K562 (cell line): ENCODE data around the gene ZDHHC14. TPM values are rescaled to one million over a fixed set of nuclear protein-coding genes. Genes with fewer than 3 reads are reported as not detected.

ENCODE experiments used
- ARHGAP35 ChIP-seq: fragments of 450-650 bp; IDR thresholded peaks from 2 replicates; pipeline ENCODE4 v1.6.1; 2018; ENCODE audit not compliant: partially characterized antibody
- BACH1 ChIP-seq: fragments of 200-800 bp; sonication (Bioruptor generic); IDR thresholded peaks from 2 replicates; pipeline ENCODE4 v1.6.1; 2016; ENCODE audit warnings: missing genetic modification characterization, missing compliant biosample characterization
- CBFB ChIP-seq: sonication (generic); formaldehyde crosslinking; IDR thresholded peaks from 2 replicates; pipeline ENCODE4 v1.4.0; 2020; ENCODE audit warnings: mild to moderate bottlenecking, missing genetic modification reagents
- ETV6 ChIP-seq, 3 experiments: fragments of 150-350 bp in 1 of 3; sonication (generic) in 1 of 3; formaldehyde crosslinking in 1 of 3; IDR thresholded peaks; 2 replicates each; pipeline versions ENCODE4 v1.6.1 to v1.8.0; 2014 to 2022; ENCODE audit warnings: borderline replicate concordance in 2 of 3, low read depth in 2 of 3, antibody characterized with exemption in 1 of 3, low read length in 1 of 3, mild to moderate bottlenecking in 1 of 3, missing genetic modification reagents in 1 of 3
- JUND ChIP-seq, 2 experiments: IDR thresholded peaks; 2 replicates in 1 of 2; 3 replicates in 1 of 2; pipeline ENCODE4 v1.6.1; 2011; ENCODE audit warnings: borderline replicate concordance in 2 of 2, low read depth in 2 of 2, low read length in 2 of 2, improper control_type of control experiment in 1 of 2, missing biosample characterization in 1 of 2, missing genetic modification characterization in 1 of 2, missing genetic modification reagents in 1 of 2
- NCOA4 ChIP-seq: fragments of 450-650 bp; IDR thresholded peaks from 2 replicates; pipeline ENCODE4 v1.6.1; 2018; ENCODE audit warnings: mild to moderate bottlenecking; ENCODE audit not compliant: partially characterized antibody
- PHF21A ChIP-seq: fragments of 450-650 bp; IDR thresholded peaks from 2 replicates; pipeline ENCODE4 v1.6.1; 2017; ENCODE audit warnings: low read depth, borderline replicate concordance
- PYGO2 ChIP-seq: fragments of 450-650 bp; IDR thresholded peaks from 2 replicates; pipeline ENCODE4 v1.6.1; 2016; ENCODE audit warnings: mild to moderate bottlenecking, missing genetic modification characterization, moderate library complexity, missing compliant biosample characterization
- RBM22 ChIP-seq: fragments of 200-400 bp; formaldehyde crosslinking; IDR thresholded peaks from 2 replicates; pipeline ENCODE4 v1.6.1; 2018; ENCODE audit warnings: low read length, low read depth; ENCODE audit not compliant: poor library complexity, severe bottlenecking
- RCOR1 ChIP-seq, 2 experiments: IDR thresholded peaks; 2 replicates each; pipeline ENCODE4 v1.6.1; 2012; ENCODE audit warnings: low read depth in 2 of 2, low read length in 2 of 2, borderline replicate concordance in 1 of 2, improper control_type of control experiment in 1 of 2
- SAFB2 ChIP-seq: fragments of 200-400 bp; formaldehyde crosslinking; IDR thresholded peaks from 2 replicates; pipeline ENCODE4 v1.6.1; 2018; ENCODE audit warnings: borderline replicate concordance, low read length, low read depth, moderate library complexity; ENCODE audit not compliant: severe bottlenecking
- SIRT6 ChIP-seq: IDR thresholded peaks from one replicate; pipeline ENCODE4 v1.6.1; 2012; ENCODE audit warnings: low read depth, mild to moderate bottlenecking, control low read depth, inconsistent platforms, low read length, moderate library complexity
- TBP ChIP-seq: optimal IDR thresholded peaks from 2 replicates; pipeline ENCODE3; 2011; ENCODE audit warnings: low read depth, low read length, improper control_type of control experiment
- XRCC5 ChIP-seq: fragments of 200-400 bp; formaldehyde crosslinking; IDR thresholded peaks from 2 replicates; pipeline ENCODE4 v1.6.1; 2017; ENCODE audit warnings: low read depth, mild to moderate bottlenecking, low read length
- ZNF444 ChIP-seq: fragments of 250-450 bp; sonication (Bioruptor Pico); IDR thresholded peaks from 2 replicates; pipeline ENCODE4 v1.4.0; 2020; ENCODE audit warnings: mild to moderate bottlenecking, moderate library complexity
- ZNF717 ChIP-seq: fragments of 250-450 bp; sonication (Bioruptor Pico); IDR thresholded peaks from 2 replicates; pipeline ENCODE4 v1.5.0; 2021
- polyA plus RNA-seq, 8 experiments: library from polyadenylated mRNA; depleted of rRNA in 4 of 8; stranded (reverse) in 5 of 8; unstranded in 3 of 8; fragments of >200 nt; fragmentation: Nextera tagmentation in 2 of 8; fragmentation: Illumina TruSeq in 1 of 8; extraction: Ambion mirVana in 2 of 8; extraction: Trizol in 1 of 8; gene quantifications; 2 replicates each; pipeline versions ENCODE4 v1.2.1 to v1.2.3, GENCODE V29; 2011 to 2014; ENCODE audit warnings: inconsistent platforms in 1 of 8, missing spikeins in 1 of 8
- total RNA-seq, 7 experiments: library from RNA; depleted of rRNA in 6 of 7; stranded (reverse); fragments of >200 nt in 6 of 7; fragmentation: Illumina TruSeq in 2 of 7; extraction: Trizol in 2 of 7; gene quantifications; 2 replicates each; pipeline versions ENCODE4 v1.2.1 to v1.2.3, GENCODE V29; 2011 to 2021; ENCODE audit warnings: low replicate concordance in 1 of 7
- TF ChIP-seq, protein P1 (sequence below): sonication (generic); IDR thresholded peaks from 2 replicates; pipeline ENCODE4 v1.6.1; 2016
- TF ChIP-seq, protein P2 (sequence below): sonication (generic); formaldehyde crosslinking; IDR thresholded peaks from 2 replicates; pipeline ENCODE4 v1.8.0; 2022; ENCODE audit warnings: missing genetic modification reagents, mild to moderate bottlenecking, moderate library complexity, borderline replicate concordance
- TF ChIP-seq, protein P3 (sequence below): fragments of 250-450 bp; sonication (Bioruptor Pico); IDR thresholded peaks from 2 replicates; pipeline ENCODE4 v1.8.0; 2021; ENCODE audit warnings: moderate library complexity, mild to moderate bottlenecking, inconsistent platforms
- TF ChIP-seq, protein P4 (sequence below): conservative IDR thresholded peaks from 2 replicates; pipeline ENCODE4 v1.6.1; 2011; ENCODE audit warnings: low read depth, mild to moderate bottlenecking, low read length; ENCODE audit not compliant: control insufficient read depth

Gene ZDHHC14
- total and polyA plus RNA-seq, 9 of the 15 experiments (the other 6 are each of a cell fraction or from before 2014, with no cell fraction given): 0.92 to 23.1 (median 13.8) TPM

DNA sequence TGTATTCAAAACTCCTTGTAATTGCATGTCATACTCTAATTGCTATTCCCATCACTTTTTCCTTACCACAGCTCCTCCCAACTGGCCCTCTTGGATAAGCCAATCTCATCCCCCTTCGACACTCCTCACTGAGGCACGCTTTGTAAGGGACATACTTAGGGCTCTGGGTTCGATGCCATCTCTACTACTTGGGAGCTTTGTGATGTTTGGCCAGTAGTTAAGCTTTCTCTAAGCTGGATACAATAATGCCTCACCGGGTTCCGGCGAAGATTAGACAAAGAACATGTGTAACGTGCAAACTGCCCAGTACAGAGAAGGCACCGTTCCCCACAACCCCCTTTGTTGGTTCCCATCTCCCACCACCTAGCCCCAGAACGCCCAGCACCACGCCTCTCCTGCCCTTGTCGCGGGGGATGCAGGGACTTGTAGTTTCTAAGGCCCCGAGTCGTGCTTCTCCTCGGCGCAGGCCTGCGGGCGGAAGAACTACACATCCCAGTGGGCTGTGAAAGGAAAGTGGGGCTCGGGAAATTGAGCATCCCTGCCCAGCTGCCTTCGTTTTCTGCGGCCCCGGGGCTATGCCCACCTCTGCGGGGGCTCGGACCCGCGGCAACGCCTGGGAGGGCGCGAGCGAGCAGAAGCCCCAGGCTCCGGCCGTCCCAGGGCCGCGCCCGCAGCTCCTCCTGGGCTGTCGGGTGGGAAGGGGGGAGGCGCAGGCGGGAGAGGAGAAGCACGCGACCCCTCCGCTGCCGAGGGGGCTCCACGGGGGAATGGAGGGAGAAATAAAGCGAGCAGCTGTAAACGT, 1.1 kb upstream of the ZDHHC14 start (continued):
- TF ChIP-seq, protein P1, sequence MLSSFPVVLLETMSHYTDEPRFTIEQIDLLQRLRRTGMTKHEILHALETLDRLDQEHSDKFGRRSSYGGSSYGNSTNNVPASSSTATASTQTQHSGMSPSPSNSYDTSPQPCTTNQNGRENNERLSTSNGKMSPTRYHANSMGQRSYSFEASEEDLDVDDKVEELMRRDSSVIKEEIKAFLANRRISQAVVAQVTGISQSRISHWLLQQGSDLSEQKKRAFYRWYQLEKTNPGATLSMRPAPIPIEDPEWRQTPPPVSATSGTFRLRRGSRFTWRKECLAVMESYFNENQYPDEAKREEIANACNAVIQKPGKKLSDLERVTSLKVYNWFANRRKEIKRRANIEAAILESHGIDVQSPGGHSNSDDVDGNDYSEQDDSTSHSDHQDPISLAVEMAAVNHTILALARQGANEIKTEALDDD: no peak
- TF ChIP-seq RCOR1 (IDR thresholded peaks at IDR 0.05; ENCODE audit: borderline replicate concordance in 1 of 2, low read depth in 2 of 2, low read length in 2 of 2) (peak in 1 of 2 experiments; percentile 73; a peak in 2 of 4 replicates), XRCC5 (no peak), ETV6 (IDR thresholded peaks at IDR 0.05; ENCODE audit: borderline replicate concordance in 1 of 2, low read depth in 2 of 2, low read length in 1 of 2) (no peak), ETV6 (CRISPR knock-in tag; IDR thresholded peaks at IDR 0.05; ENCODE audit: borderline replicate concordance) (no peak), SAFB2 (no peak), JUND (IDR thresholded peaks at IDR 0.05; ENCODE audit: borderline replicate concordance, low read depth, low read length) (no peak), JUND (tag; IDR thresholded peaks at IDR 0.05; ENCODE audit: borderline replicate concordance, low read depth, low read length) (no peak), ZNF717 (CRISPR knock-in tag) (no peak), BACH1 (tag) (no peak), CBFB (CRISPR knock-in tag) (no peak), NCOA4 (no peak), RBM22 (no peak), PYGO2 (tag) (no peak), TBP (no peak), ARHGAP35 (no peak), PHF21A (no peak; the same call in 1 of the 2 replicates), ZNF444 (no peak), SIRT6 (no peak)
- TF ChIP-seq, protein P2, sequence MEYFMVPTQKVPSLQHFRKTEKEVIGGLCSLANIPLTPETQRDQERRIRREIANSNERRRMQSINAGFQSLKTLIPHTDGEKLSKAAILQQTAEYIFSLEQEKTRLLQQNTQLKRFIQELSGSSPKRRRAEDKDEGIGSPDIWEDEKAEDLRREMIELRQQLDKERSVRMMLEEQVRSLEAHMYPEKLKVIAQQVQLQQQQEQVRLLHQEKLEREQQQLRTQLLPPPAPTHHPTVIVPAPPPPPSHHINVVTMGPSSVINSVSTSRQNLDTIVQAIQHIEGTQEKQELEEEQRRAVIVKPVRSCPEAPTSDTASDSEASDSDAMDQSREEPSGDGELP (CRISPR knock-in tag): peak; percentile 67
- TF ChIP-seq, protein P3, sequence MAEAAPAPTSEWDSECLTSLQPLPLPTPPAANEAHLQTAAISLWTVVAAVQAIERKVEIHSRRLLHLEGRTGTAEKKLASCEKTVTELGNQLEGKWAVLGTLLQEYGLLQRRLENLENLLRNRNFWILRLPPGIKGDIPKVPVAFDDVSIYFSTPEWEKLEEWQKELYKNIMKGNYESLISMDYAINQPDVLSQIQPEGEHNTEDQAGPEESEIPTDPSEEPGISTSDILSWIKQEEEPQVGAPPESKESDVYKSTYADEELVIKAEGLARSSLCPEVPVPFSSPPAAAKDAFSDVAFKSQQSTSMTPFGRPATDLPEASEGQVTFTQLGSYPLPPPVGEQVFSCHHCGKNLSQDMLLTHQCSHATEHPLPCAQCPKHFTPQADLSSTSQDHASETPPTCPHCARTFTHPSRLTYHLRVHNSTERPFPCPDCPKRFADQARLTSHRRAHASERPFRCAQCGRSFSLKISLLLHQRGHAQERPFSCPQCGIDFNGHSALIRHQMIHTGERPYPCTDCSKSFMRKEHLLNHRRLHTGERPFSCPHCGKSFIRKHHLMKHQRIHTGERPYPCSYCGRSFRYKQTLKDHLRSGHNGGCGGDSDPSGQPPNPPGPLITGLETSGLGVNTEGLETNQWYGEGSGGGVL: no peak
- TF ChIP-seq, protein P4, sequence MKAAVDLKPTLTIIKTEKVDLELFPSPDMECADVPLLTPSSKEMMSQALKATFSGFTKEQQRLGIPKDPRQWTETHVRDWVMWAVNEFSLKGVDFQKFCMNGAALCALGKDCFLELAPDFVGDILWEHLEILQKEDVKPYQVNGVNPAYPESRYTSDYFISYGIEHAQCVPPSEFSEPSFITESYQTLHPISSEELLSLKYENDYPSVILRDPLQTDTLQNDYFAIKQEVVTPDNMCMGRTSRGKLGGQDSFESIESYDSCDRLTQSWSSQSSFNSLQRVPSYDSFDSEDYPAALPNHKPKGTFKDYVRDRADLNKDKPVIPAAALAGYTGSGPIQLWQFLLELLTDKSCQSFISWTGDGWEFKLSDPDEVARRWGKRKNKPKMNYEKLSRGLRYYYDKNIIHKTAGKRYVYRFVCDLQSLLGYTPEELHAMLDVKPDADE: peak; percentile 97
